Mucosa of descending colon (tissue), 3 donors: ENCODE measurements around the gene ARMC12. TPM values are rescaled to one million over a fixed set of nuclear protein-coding genes. Genes with fewer than 3 reads are reported as not detected.

Source experiments
- ATAC-seq: fragments of 200-7000 bp; cut with Tn5 transposase; one replicate; pipeline ENCODE4 v1.9.1; 2020; ENCODE audit warnings: mild to moderate bottlenecking, moderate library complexity
- DNase-seq, 3 donors: peaks; one replicate each; pipeline ENCODE4 v3.0.0-alpha.2; 2020
- H3K36me3 ChIP-seq: fragments of 200-600 bp; one replicate; pipeline ENCODE4 v1.8.0; 2021; ENCODE audit warnings: low read depth, mild to moderate bottlenecking
- H3K4me1 ChIP-seq: fragments of 200-600 bp; one replicate; pipeline ENCODE4 v1.8.0; 2021; ENCODE audit warnings: low read depth, mild to moderate bottlenecking
- H3K4me3 ChIP-seq: fragments of 200-600 bp; one replicate; pipeline ENCODE4 v1.8.0; 2021; ENCODE audit warnings: mild to moderate bottlenecking
- H3K9me3 ChIP-seq: fragments of 200-600 bp; one replicate; pipeline ENCODE4 v1.8.0; 2021; ENCODE audit warnings: mild to moderate bottlenecking
- intact Hi-C, 2 donors: fragments of 100-400 bp; cut with DNase I in 1 of 2; cut with micrococcal nuclease in 1 of 2; formaldehyde crosslinking; loops; one replicate each; pipeline versions ENCODE4 v1.11.0 to v1.11.1; 2022; cut with DNase I, micrococcal nuclease
- total RNA-seq, 3 donors: library from RNA; stranded (reverse); fragmentation: NEBNext Ultra II Directional in 2 of 3; extraction: Animal tissue kit (Norgen Biotek cat#: 25700) in 2 of 3; gene quantifications; one replicate each; pipeline versions ENCODE4 v1.2.1 to v1.2.4, GENCODE V29; 2021 to 2023
- TF ChIP-seq, protein P1 (sequence below): fragments of 200-600 bp; IDR thresholded peaks from one replicate; pipeline ENCODE4 v1.8.0; 2022; ENCODE audit warnings: antibody characterized with exemption, mild to moderate bottlenecking
- donor health status: DM: no; HTN: no; CAD: no; lungs with moderate emphysema.
- donor health status: DM: no; HTN: no; CAD: no.
- donor health status: DM: no; HTN: yes; CAD: no.

The ARMC12 gene
- total RNA-seq, 3 donors from 2014 or later, result 0.31 to 0.55 (median 0.44) TPM

DNA sequence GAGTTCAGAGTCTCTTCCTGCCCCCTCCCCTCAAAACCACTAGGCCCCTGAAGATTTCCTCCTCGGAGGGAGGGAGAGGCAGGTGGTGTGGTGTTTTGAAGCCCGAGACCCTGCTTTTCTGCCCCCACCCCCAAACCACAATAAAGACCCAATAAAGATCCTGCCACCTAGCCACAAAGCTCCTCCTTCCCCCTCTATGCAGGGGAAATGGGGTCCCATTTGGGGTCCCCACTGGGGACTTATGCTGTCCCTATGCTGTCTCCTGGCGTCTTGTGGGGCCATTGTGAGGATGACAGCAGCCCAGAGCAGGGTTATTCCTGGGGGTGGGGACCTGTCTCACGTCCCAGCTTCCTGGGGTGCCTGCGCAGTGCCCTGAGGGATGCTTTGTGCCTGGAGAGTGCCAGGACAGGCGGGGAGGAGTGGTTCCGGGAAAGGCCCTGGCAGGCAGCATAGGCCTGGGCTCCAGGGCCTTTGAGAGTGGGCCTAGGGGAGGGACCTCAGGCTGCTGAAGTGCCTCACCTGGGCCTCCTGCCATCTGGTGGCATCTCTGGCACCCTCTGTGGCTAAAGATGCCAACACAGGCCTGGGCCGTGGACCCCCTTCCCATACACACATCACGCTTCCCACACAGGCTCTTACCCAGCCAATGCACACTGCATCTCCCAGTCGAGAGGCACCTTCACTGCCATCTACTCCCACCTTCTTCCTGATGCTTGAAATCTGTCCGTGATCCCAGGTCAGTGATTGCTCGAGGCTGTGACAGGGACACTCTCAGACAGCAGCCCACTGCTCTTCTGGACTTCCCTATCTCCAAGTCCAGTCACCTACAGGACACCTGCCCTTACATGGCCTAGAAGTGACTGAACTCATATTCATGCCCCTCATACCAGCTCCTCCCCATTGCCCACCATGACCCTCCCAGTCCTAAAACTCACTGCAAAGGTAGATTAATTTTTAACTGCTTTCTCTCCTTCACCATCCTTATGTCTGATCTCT lies 7.9 kb upstream of the ARMC12 start:
- peaks cover 86% of the 10 kb centered on the region for H3K4me1 ChIP-seq
- intact Hi-C loops, result no loop called here
- H3K36me3 ChIP-seq, result no peaks in the 10 kb centered on the region
- ATAC-seq (peak; percentile 2), DNase-seq (peak; percentile 58 to 84 (median 76))
- TF ChIP-seq, protein P1, sequence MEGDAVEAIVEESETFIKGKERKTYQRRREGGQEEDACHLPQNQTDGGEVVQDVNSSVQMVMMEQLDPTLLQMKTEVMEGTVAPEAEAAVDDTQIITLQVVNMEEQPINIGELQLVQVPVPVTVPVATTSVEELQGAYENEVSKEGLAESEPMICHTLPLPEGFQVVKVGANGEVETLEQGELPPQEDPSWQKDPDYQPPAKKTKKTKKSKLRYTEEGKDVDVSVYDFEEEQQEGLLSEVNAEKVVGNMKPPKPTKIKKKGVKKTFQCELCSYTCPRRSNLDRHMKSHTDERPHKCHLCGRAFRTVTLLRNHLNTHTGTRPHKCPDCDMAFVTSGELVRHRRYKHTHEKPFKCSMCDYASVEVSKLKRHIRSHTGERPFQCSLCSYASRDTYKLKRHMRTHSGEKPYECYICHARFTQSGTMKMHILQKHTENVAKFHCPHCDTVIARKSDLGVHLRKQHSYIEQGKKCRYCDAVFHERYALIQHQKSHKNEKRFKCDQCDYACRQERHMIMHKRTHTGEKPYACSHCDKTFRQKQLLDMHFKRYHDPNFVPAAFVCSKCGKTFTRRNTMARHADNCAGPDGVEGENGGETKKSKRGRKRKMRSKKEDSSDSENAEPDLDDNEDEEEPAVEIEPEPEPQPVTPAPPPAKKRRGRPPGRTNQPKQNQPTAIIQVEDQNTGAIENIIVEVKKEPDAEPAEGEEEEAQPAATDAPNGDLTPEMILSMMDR, result no peak
- H3K9me3 ChIP-seq, result no peaks in the 10 kb centered on the region
- no peak overlapping the region for H3K4me3 ChIP-seq

DNA sequence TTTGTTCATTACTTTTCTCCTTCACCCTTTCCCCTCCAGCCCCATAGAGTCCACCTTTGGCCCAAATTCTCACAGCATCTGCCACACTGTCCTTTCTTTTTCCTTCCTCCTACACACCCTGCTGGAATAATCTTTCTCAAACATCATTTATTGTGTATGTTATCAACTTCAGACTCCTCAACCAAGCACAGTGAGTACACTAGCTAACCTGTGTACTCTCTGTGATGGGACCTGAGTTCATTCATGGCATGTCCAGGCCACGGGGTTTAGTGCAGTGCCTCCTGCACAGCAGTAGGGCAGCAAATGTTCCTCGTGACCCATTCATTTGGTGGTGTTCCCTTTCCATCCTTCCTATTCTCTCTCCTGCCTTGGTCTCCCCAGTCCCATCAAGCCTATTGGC lies 7.1 kb upstream of the ARMC12 start:
- TF ChIP-seq, protein P1, result no peak
- DNase-seq (peak; percentile 51 to 63 (median 61)), ATAC-seq (peak; percentile 1)
- Histone ChIP-seq H3K4me1 (peaks cover 79% of the 10 kb centered on the region), H3K36me3 (no peaks in the 10 kb centered on the region), H3K4me3 (no peak overlapping the region), H3K9me3 (no peaks in the 10 kb centered on the region)
- intact Hi-C loops, result no loop called here

DNA sequence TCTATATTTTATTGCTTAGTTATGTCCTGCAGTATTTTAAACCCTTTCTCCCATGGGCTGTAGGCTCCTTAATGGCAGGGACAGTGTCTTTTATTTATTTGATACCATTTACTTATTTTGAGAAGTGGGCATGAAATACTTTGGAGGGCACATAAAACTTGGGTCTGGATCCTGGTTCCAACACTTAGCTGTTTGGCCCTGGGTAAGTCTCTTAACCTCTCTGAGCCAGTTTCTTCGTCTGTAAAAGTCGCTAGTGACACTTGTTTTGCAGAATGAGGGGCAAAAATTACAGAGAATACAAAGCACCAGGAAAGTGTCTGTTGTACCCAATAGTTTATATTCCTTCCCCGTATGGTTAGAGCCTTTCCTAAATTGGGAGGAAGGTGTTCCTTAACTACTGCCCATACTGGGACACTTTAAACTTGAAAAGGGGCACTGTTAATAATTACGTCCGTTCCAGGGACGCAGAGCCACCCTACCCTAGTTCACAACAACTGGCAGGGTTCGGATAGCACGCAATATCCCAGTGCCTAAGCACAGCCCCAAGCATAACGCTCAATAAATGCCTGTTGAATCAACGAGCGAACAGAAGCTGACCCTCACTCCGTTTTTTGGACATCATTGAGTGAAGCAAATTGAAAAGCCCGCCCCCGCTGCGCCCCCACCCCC lies 6.0 kb upstream of the ARMC12 start:
- H3K4me3 ChIP-seq, result peak overlapping the region; percentile 35
- H3K4me1 ChIP-seq, result peaks cover 70% of the 10 kb centered on the region
- H3K9me3 ChIP-seq, result no peaks in the 10 kb centered on the region
- intact Hi-C loops, result no loop called here
- DNase-seq, result no peak
- ATAC-seq, result no peak
- TF ChIP-seq, protein P1, result no peak
- no peaks in the 10 kb centered on the region for H3K36me3 ChIP-seq

DNA sequence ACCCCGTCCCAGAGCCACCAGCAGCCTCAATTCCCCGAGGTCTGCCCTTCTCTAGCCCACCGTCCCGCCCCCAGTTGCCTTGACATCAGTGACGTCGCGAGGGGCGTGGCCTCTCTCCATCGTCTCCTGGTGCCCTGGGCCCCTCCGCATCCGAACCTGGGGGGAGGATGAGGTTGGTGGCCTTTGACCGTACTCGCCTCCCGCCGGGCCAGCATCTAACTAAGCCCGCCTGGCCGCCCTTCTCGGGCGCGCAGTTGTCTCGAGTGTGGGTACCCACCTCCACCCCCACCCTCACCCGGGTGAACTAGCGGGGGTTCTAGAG lies 5.5 kb upstream of the ARMC12 start:
- DNase-seq, result peak; percentile 95 to 98 (median 95)
- intact Hi-C loops, result no loop called here
- TF ChIP-seq, protein P1, result no peak
- H3K4me1 ChIP-seq, result peaks cover 70% of the 10 kb centered on the region
- H3K36me3 ChIP-seq, result no peaks in the 10 kb centered on the region
- peak; percentile 32 for ATAC-seq
- H3K9me3 ChIP-seq, result no peaks in the 10 kb centered on the region
- peak overlapping the region; percentile 35 for H3K4me3 ChIP-seq

DNA sequence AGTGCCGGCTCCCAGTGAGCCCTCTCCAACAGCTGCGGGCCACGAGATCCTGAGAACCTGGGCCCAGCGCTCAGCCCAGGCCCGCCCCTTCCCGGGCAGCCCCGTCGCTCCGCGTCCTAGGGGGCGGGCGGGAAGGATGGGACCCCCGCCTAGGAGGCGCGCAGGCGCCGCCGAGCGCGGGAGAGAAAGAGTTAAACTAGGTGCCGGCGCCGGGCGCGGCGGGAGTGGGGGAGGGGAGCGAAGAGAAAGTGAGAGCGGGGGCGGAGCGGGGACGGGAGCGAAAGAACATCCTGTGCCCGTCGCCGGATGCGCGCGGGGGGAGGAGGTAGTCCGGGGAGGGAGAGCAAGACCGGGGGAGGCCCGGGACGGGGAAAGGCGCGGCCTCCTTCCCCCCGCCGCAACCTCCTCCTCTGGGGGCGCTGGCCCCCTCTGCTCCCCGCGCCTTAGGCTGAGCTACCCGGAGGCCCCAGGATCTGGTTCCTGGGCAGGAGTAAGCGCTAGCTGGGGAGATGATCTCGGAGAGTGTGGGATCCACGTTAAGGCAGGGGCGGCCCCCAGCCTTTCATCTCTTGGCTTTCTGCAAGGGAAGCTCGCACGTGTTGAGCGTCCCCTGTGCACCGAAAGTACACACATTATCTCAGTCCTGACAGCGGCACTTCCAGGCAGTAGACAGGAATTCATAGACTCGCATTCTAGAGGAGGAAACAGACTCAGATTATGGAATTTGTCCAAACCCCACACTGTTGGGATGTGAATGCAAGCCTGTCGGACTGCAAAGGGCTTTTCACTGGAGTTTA lies 4.9 kb upstream of the ARMC12 start:
- Histone ChIP-seq H3K36me3 (no peaks in the 10 kb centered on the region), H3K4me3 (peak overlapping the region; percentile 35), H3K9me3 (no peaks in the 10 kb centered on the region), H3K4me1 (peaks cover 67% of the 10 kb centered on the region)
- intact Hi-C loops, result no loop called here
- ATAC-seq (peak; percentile 70), DNase-seq (peak; percentile 97 to 99 (median 98))
- TF ChIP-seq, protein P1, result no peak
